NCI-H2227 treated with DMSO at 0.1 percent for 48 hours (cell line): Measurements from ENCODE around the gene ZSCAN10.
"Not testable (repeated sequence)": the region's sequence is repeated elsewhere in the genome, so short reads cannot be mapped to it uniquely, and the experiment has no call there.

Experiments used
- DNase-seq: peaks from one replicate; lab custom pipeline; 2025; lab: John Stamatoyannopoulos, UW

ZSCAN10 gene

DNA sequence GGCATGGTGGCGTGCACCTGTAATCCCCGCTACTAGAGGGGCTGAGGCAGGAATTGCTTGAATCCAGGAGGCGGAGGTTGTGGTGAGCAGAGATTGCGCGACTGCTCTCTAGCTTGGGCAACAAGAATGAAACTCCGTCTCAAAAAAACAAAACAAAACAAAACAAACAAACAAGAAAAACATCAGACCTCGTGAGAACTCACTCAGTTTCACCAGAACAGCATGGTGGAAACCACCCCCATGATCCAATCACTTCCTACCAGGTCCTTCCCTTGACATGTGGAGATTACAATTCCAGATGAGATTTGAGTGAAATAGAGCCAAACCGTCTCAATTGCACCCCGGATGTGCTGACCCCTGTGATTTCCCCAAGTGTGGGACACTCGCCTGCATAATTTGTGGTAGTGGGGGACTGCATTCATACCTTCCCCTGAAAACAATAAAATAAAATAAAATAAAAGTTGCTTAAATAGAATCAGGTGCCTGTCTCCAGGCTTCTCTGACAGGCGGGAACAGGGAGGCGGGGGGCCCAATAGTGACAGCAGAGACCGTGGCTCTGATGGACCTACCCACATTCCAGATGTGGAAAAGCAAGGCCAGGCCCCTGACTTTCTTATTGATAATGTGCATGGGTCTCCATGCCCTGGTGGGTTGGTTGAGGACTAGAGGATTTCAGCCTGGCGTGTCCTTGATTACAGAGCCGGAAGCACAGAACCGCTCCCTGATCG lies 13.1 kb downstream of the ZSCAN10 start:
- no peak for DNase-seq

GRCh38 chr16:3084969-3085670 lies 14.0 kb downstream of the ZSCAN10 start:
- no peak for DNase-seq

DNA sequence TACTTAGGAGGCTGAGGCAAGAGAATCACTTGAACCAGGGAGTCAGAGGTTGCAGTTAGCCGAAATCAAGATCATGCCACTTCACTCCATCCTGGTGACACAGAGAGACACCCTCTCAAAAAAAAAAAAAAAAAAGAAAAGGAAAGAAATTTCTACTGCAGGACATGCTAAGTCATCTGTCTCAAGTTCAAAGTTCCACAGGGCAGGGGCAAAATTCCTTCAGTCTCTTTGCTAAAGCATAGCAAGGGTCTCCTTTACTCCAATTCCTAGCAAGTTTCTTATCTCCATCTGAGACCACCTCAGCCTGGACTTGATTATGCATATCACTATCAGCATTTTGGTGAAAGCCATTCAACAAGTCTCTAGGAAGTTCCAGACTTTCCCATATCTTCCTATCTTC lies 14.6 kb downstream of the ZSCAN10 start:
- no peak for DNase-seq

- not testable (repeated sequence) for DNase-seq
Measured at GRCh38 chr16:3083408-3083807, 15.7 kb downstream of the ZSCAN10 start.

DNA sequence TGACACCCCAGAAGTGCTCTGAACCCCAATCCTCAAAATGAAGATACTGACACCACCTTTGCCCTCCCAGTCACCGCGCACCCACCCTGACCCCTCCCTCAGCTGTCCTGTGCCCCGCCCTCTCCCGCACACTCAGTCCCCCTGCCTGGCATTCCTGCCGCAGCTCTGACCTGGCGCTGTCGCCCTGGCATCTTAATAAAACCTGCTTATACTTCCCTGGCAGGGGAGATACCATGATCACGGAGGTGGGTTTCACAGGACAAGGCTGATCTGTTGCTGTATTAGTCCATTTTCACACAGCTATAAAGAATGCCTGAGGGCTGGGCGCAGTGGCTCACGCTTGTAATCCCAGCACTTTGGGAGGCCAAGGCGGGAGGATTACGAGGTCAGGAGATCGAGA lies 17.1 kb downstream of the ZSCAN10 start:
- DNase-seq = not testable (repeated sequence)

DNA sequence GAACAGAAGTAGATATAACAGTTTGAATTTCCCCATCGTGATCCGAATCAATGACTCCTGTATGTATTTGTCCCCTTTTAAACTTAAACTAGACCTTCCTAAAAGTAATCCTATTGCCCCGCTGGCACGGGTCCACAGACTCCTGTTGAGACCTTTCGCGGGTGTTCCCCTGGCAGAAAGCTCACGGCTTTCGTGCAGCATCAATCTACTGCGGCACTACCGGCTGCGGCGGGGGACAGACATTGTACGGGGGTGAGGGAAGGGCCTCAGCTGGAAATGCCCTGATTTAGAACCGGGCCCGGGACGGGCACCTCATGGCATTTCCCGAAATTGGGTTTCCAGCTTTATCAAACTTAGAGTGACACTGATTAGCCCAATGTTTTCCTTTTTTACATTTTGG lies 19.1 kb downstream of the ZSCAN10 start:
- no peak for DNase-seq

DNA sequence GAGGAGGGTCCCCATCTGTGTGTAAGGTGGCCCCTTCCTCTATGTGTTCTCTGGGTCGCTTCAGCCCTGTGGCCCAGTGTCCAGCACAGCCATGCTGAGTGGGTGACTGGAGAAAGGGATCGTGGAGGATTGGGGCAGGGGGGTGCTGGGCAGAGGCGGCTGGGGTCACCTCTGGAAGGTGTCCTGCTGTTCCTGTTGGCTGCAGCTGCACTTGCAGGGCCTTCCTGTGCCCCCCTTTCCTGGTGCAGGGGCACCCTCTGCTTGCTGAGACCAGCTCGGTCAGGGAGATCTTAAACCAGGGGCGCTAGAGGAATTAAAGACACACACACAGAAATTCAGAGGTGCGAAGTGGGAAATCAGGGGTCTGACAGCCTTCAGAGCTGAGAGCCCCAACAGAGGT lies 22.5 kb downstream of the ZSCAN10 start:
- DNase-seq = no peak

- not testable (repeated sequence) for DNase-seq
Measured at GRCh38 chr16:3075946-3076345, 23.1 kb downstream of the ZSCAN10 start.

GRCh38 chr16:3075523-3075915 lies 23.6 kb downstream of the ZSCAN10 start:
- no peak for DNase-seq

DNA sequence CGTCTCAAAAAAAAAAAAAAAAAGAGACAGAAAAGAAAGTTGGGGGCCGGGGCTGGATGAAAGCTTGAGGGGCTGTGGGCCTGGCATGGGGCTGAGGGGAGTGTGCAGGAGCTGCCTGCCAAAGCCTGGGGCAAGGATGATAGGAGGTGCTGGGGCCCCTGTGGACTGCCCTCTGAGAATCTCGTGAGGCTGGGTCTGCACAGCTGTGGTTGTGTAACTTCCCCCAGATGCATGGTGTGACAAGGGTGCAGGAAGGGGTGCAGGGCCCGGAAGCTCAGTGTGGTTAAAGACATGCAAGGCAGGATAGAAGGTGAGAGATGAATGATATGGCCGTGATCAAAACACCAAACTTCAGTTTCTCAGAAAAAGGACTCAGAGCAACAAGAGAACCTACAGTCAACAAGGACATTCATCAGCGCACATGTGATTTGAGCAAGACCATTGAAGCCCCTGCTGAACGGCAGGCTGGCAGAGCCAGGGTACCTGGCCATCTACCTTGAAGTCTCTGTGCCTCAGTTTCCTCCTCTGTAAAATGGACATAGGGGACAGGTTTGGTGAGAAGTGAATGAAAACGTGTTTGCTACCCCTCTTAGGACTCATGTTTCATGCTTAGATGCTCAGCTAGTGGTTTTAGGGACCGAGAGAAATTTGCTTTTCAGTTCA lies 24.1 kb downstream of the ZSCAN10 start:
- no peak for DNase-seq

GRCh38 chr16:3073448-3073847 lies 25.6 kb downstream of the ZSCAN10 start:
- DNase-seq = no peak

GRCh38 chr16:3072576-3073263 lies 26.4 kb downstream of the ZSCAN10 start:
- not testable (repeated sequence) for DNase-seq

DNA sequence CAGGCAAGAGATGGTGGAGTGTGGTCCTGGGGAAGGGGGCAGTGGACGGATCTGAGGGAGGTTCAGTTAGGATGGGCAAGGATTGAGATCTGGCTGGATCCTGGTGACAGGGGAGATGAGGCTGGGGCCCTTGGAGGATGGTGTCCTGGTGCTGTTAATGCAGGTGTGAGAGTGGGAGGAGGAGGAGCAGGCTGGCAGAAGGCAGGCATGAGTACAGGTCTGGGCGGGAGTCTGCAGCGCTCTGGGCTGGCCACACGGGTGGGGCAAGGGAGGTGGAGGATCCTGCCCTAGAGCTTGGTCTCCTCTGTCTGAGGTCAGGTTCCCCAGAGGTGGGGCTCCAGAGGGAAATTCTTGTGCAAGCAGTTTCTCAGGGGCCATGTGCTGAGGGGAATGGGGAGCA lies 26.9 kb downstream of the ZSCAN10 start:
- not testable (repeated sequence) for DNase-seq

- DNase-seq = no peak
Measured at GRCh38 chr16:3071655-3072054, 27.4 kb downstream of the ZSCAN10 start.

- DNase-seq = no peak
Measured at GRCh38 chr16:3070608-3071111, 28.4 kb downstream of the ZSCAN10 start.

DNA sequence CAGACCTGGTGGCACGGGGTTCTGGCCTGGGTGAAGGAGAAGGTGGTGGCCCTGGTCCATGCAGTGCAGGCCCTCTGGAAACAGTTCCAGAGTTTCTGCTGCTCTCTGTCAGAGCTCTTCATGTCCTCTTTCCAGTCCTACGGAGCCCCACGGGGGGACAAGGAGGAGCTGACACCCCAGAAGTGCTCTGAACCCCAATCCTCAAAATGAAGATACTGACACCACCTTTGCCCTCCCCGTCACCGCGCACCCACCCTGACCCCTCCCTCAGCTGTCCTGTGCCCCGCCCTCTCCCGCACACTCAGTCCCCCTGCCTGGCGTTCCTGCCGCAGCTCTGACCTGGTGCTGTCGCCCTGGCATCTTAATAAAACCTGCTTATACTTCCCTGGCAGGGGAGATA lies 29.9 kb downstream of the ZSCAN10 start:
- DNase-seq = not testable (repeated sequence)

GRCh38 chr16:3068487-3068886 lies 30.6 kb downstream of the ZSCAN10 start:
- no peak for DNase-seq

- DNase-seq = no peak
Measured at GRCh38 chr16:3066440-3066748, 32.7 kb downstream of the ZSCAN10 start.

DNA sequence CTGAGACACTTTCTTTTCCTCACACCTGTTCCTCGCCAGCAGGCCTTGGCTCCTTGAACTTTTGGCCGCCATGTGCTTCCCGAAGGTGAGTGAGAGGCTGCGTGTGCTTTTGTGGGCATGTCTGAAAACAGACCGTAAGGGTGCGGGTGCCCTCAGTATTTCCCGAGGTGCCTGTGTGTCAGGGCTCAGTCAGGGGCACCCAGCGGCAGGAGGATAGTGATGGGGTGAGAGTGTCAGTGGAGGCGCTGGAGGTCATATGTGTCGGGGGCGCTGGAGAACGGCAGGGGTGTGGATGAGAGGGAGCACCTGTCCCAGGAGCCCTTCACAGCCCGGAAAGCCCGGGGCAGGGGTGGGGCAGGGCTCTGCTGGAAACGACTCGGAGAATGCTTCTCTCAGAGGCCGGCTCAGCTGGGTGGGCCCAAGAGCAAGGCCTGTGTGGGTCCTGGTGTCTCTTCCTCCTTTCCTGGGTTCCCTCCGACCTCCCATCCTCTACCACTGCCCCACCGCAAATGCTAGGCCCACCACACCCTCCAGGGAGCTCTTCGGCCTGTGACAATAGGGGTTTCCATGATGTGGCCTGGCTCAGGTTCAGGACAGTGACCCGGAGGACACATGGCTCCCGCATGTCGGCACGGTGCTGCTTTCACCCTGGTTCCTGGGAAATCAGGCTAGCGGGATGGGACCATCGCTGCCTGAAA lies 33.2 kb downstream of the ZSCAN10 start:
- DNase-seq = no peak

DNA sequence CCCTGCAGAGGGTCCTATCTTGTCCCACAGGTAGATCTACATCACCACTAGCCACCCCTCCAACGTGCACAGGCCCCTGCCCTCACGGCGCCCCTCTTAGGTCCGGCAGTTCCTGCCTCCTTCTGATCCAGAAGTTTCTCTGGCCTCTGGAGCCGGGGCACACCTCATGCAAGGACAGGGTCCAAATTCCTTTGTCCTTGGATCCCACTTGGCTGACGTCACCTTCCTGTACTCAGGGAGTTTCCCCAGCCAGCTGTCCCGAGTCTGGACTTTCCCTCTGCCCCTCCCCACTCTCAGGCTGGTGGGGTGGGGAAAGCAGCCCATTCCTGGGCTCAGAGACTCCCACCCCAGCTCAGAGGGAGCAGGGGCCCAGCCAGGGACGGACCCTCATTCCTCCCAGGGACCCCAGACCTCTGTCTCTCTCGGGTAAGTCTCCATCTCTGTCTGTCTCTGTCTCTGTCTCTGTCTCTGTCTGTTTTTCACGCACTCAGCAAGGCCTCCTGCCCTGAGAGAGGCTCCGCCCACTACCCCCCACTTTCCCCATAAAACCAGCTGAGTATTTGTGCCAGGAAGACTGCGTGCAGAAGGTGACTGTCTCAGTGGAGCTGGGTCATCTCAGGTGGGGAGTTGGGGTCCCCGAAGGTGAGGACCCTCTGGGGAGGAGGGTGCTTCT lies 33.9 kb downstream of the ZSCAN10 start, which contains the start of gene IL32:
Gene IL32 (plus strand): TSS at position 572 of the 673 bp plus-strand sequence. CDS start 172 bp downstream, outside the sequence.
- no peak for DNase-seq
